ENCODE results near the gene MBP. TPM values are rescaled to one million over a fixed set of nuclear protein-coding genes. Genes with fewer than 3 reads are reported as not detected.

The MBP gene
- total and polyA plus RNA-seq, 2 of the 4 experiments (the other 2 are of a cell fraction): 0.72 to 0.90 TPM

- Histone ChIP-seq H3K9ac (ENCODE audit: low read depth, low read length) (no peak overlapping the region), H4K8ac (ENCODE audit: low read depth in 2 of 2, low read length in 2 of 2) (no peak overlapping the region), H3K4ac (ENCODE audit: low read depth, low read length) (no peak overlapping the region), H3K23ac (ENCODE audit: low read depth, low read length) (no peak overlapping the region), H3K9me1 (ENCODE audit: insufficient read depth, low read length) (no peaks in the 10 kb centered on the region), H4K20me1 (ENCODE audit: insufficient read depth, low read length) (no peaks in the 10 kb centered on the region), H3K79me1 (ENCODE audit: low read depth in 1 of 2, low read length in 2 of 2) (no peaks in the 10 kb centered on the region), H4K91ac (ENCODE audit: insufficient read depth, low read depth, low read length) (no peak overlapping the region), H3K14ac (replicated peaks; ENCODE audit: low read depth, low read length) (no peak overlapping the region), H3K4me1 (ENCODE audit: control insufficient read depth, insufficient read depth, low read length) (peaks cover under 1% of the 10 kb centered on the region; the same call in 1 of the 2 replicates), H2AK9ac (replicated peaks; ENCODE audit: low read depth, low read length, poor library complexity) (peak overlapping the region; percentile 13), H2BK15ac (ENCODE audit: low read depth, low read length) (no peak overlapping the region), H3K18ac (ENCODE audit: low read depth, low read length) (no peak overlapping the region), H2BK120ac (ENCODE audit: low read depth, low read length) (no peak overlapping the region), H3K36me3 (ENCODE audit: control insufficient read depth, insufficient read depth, low read length) (no peaks in the 10 kb centered on the region), H2AK5ac (ENCODE audit: low read depth, low read length) (no peak overlapping the region), H3K27me3 (ENCODE audit: control insufficient read depth, insufficient read depth, low read length) (peaks cover 10% of the 10 kb centered on the region), H2BK5ac (ENCODE audit: low read depth, low read length, poor library complexity, severe bottlenecking) (no peak overlapping the region), H3K27ac (ENCODE audit: insufficient read depth, low read length) (no peak overlapping the region), H4K5ac (ENCODE audit: low read depth, low read length) (no peak overlapping the region), H3K4me2 (ENCODE audit: low read depth, low read length) (no peak overlapping the region), H3K4me3 (ENCODE audit: insufficient read depth, low read depth, low read length) (no peak overlapping the region), H3K56ac (ENCODE audit: extremely low read depth, insufficient read depth, low read length) (no peak overlapping the region), H2AFZ (replicated peaks; ENCODE audit: low read length, poor library complexity) (peak overlapping the region; percentile 16), H3K9me3 (ENCODE audit: control insufficient read depth, insufficient read depth, low read length) (no peaks in the 10 kb centered on the region), H2BK20ac (ENCODE audit: low read depth, low read length) (no peak overlapping the region)
- DNase-seq (no peak), ATAC-seq (ENCODE audit: low read depth) (no peak)
- WGBS, 2 experiments (ENCODE audit: extremely low coverage in 2 of 2, insufficient read length in 1 of 2): no CpG with 5 or more reads among the region's 8 CpGs
- CTCF ChIA-PET: no interaction called here
- TF ChIP-seq CHD1 (IDR thresholded peaks at IDR 0.05; ENCODE audit: low read depth, low read length) (no peak), SMC3 (IDR thresholded peaks at IDR 0.05; ENCODE audit: low read depth, low read length) (no peak), BHLHE40 (IDR thresholded peaks at IDR 0.05; ENCODE audit: low read depth, low read length) (no peak), FOS (IDR thresholded peaks at IDR 0.05; ENCODE audit: low read depth, low read length) (no peak), CEBPB (IDR thresholded peaks at IDR 0.05; ENCODE audit: low read depth, low read length) (no peak), MAFK (IDR thresholded peaks at IDR 0.05; ENCODE audit: low read depth, low read length) (no peak), RCOR1 (IDR thresholded peaks at IDR 0.05; ENCODE audit: insufficient replicate concordance, low read length) (no peak), POLR2A (IDR thresholded peaks at IDR 0.05; ENCODE audit: low read depth, low read length) (no peak), MXI1 (IDR thresholded peaks at IDR 0.05; ENCODE audit: borderline replicate concordance, low read depth, low read length) (no peak), NFE2L2 (IDR thresholded peaks at IDR 0.05; ENCODE audit: low read depth, low read length) (no peak), CTCF (conservative IDR thresholded peaks at IDR 0.05; ENCODE audit: low read depth, low read length) (no peak), RFX5 (IDR thresholded peaks at IDR 0.05; ENCODE audit: low read depth, low read length) (no peak), MAZ (IDR thresholded peaks at IDR 0.05; ENCODE audit: borderline replicate concordance, low read depth, low read length) (no peak), RAD21 (IDR thresholded peaks at IDR 0.05; ENCODE audit: low read length) (no peak), ELK1 (IDR thresholded peaks at IDR 0.05; ENCODE audit: borderline replicate concordance, low read depth, low read length) (no peak)
- TF ChIP-seq, protein P1, sequence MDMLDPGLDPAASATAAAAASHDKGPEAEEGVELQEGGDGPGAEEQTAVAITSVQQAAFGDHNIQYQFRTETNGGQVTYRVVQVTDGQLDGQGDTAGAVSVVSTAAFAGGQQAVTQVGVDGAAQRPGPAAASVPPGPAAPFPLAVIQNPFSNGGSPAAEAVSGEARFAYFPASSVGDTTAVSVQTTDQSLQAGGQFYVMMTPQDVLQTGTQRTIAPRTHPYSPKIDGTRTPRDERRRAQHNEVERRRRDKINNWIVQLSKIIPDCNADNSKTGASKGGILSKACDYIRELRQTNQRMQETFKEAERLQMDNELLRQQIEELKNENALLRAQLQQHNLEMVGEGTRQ (IDR thresholded peaks at IDR 0.05; ENCODE audit: low read depth, low read length): no peak
- intact Hi-C loops (cut with micrococcal nuclease): no loop called here
- dilution Hi-C loops (cut with HindIII; ENCODE audit: low sequenced_read_pairs, unreplicated experiment): no loop called here
- no TSS peak for BruUV-seq (replicated peaks)
- in situ Hi-C loops (cut with MboI; ENCODE audit: low sequenced_read_pairs): no loop called here
- POLR2A ChIA-PET (ENCODE audit: unreplicated experiment): no interaction called here
Measured at GRCh38 chr18:77162580-77162979, 30.0 kb upstream of the MBP start.

All from IMR-90 (cell line).